CD4-positive, alpha-beta T cell treated with Interleukin-21 for 1 hour (primary cell): ENCODE measurements around the gene NFATC2.

Experiments
- DNase-seq: peaks from one replicate; pipeline ENCODE4 v3.0.0-alpha.2; 2020

Gene NFATC2

GRCh38 chr20:51512645-51513044, 29.9 kb downstream of the NFATC2 start:
- no peak for DNase-seq

GRCh38 chr20:51511861-51512619, 30.5 kb downstream of the NFATC2 start:
- no peak for DNase-seq

DNA sequence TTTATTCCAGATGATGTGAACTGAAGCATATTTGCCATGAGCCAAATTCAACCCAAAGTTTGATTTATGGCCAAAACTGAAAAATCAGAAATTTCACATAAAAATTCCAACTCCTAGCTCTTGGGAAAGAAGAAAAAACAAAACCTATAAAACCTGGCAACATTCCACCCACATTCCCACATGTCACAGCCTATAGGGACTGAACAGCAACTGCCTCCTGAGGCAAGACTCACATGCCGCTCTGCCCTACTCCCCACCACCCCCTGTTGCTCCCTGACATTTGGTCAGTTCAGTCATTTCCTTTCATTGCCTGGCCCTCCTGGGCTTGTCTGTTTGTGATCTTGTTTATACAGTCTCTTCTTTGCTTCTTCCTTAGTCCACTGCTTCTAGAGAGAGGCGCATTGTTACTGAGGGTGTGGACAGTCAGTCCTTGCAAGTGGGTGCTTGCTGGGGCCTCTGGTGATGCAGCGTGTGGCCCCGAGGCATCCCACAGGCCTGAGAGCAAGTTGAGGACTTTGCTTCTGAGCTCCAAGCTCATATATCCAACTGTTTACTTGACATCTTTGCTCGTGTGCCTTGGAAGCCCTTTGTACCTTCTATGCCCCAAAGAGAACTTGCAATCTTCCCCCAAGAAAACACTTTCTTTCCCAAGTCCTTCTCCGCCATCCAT, 31.4 kb downstream of the NFATC2 start:
- DNase-seq: no peak

GRCh38 chr20:51510169-51510568, 32.4 kb downstream of the NFATC2 start:
- no peak for DNase-seq

DNA sequence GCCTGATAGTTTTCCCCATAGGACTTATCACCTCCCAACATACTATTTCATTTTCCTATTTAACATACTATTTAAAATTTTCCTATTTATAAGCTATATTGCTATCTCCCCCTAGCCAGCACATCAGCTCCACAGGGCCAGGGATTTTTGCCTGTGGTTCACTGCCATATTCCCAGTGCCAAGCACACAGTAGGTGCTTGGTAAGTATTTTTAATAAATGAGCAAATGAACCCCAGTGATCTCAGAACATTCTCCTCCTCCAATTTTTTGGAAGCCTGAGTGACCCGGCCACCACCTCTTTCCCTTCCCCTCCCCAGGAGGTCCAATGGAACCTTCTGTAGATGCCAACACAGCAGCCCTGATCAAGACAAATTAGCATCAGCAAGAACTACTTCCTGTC, 33.3 kb downstream of the NFATC2 start:
- no peak for DNase-seq

- DNase-seq: no peak
Observed at GRCh38 chr20:51508780-51509179, 33.7 kb downstream of the NFATC2 start.

DNA sequence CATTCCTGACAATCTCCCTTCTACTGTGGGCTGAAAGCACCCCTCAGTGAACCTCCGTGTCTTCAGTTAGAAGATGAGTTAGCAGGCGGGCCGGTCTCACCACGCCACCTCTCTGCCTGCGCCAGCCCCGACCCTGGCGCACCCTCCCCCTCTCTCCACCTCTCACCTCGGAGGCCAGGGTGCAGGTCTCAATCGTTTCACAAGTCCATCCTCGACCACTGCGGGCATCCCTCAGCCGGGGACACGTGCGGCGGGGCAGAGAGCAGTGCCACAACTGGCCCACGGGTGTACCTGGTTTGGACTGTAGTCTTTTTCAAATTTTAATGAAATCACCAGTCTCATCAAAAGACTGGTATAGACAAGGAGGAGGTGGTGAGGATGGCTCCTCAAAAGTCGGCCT, 34.4 kb downstream of the NFATC2 start:
- no peak for DNase-seq

GRCh38 chr20:51507216-51508036, 35.1 kb downstream of the NFATC2 start:
- DNase-seq: no peak

- DNase-seq: no peak
Observed at GRCh38 chr20:51506527-51507215, 35.8 kb downstream of the NFATC2 start.

DNA sequence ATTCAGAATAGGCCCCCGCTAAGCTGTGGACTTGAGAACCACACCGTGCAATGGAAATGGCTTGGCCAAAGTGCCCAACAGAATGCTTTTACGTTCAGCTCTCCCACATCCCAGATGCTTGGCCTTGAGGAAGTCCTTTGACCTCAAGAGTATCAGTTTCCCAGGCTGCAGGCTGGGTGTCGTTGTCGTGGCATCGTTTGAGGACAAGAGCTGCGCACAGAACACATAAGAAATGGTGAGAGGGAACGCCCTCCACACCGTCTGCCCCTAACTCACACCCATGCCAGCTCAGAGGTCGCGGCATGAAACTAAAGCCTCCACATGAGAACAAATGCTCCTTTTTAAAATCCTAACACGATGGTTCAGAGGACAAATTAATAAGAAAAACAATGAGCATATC, 37.0 kb downstream of the NFATC2 start:
- no peak for DNase-seq

GRCh38 chr20:51503376-51503775, 39.1 kb downstream of the NFATC2 start:
- no peak for DNase-seq

DNA sequence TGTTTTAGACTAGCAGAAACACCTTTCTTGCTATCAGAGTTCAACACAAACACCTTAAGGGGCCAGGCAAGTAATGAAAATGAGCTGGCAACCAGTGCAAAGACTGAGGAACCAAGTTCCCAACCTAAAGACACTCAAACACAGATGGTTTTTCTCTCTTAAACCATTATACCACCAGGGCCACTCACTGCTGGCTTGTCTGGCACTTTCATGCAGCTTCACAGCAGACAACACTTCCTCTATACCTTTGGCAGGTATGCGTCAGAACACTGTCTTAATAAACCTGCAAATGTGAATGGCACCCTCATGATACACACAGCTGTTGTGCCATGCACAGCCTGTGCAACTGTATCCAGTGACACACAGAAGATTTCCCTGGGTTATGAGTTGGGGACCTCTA, 41.6 kb downstream of the NFATC2 start:
- DNase-seq: peak; percentile 66

DNA sequence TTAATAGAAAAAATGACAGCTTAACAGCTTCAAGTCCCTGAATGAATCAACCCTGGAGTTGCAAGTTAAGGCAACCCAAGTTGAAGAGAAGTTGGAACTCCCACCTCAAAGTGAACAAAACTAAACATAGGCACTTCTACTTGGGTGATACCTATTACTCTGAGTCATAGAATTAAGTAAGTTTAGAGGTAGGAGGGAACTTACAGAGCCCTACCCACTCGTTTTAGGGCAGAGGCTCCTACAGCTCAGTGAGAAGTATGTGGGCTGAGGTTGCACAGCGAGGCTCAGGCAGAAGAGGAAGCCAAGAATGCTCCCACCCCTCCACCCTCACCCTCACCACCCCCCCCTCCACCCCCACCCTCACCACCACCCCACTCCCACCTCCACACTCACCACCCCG, 42.2 kb downstream of the NFATC2 start:
- DNase-seq: peak; percentile 77

GRCh38 chr20:51498765-51499540, 43.6 kb downstream of the NFATC2 start:
- no peak for DNase-seq

GRCh38 chr20:51497542-51498467, 44.7 kb downstream of the NFATC2 start:
- DNase-seq: peak; percentile 58

- DNase-seq: no peak
Observed at GRCh38 chr20:51496964-51497363, 45.6 kb downstream of the NFATC2 start.

GRCh38 chr20:51495921-51496545, 46.5 kb downstream of the NFATC2 start:
- no peak for DNase-seq

DNA sequence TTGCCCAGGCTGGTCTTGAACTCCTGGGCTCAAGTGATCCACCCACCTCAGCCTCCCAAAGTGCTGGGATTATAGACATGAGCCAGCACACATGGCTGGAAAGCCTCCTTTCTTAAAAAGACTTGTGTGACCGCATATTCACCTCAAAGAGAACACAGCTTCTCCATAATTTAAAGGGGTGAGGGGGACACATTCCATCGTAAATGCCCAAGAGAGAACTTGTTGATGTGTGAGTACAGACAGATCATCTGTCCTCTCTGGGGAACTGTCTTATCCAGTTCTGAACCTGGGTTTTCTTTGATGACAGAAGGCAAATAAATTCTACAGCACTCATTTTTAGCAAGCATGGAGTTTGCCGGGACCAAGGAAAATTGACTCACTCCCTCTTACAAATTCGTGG, 47.2 kb downstream of the NFATC2 start:
- no peak for DNase-seq

DNA sequence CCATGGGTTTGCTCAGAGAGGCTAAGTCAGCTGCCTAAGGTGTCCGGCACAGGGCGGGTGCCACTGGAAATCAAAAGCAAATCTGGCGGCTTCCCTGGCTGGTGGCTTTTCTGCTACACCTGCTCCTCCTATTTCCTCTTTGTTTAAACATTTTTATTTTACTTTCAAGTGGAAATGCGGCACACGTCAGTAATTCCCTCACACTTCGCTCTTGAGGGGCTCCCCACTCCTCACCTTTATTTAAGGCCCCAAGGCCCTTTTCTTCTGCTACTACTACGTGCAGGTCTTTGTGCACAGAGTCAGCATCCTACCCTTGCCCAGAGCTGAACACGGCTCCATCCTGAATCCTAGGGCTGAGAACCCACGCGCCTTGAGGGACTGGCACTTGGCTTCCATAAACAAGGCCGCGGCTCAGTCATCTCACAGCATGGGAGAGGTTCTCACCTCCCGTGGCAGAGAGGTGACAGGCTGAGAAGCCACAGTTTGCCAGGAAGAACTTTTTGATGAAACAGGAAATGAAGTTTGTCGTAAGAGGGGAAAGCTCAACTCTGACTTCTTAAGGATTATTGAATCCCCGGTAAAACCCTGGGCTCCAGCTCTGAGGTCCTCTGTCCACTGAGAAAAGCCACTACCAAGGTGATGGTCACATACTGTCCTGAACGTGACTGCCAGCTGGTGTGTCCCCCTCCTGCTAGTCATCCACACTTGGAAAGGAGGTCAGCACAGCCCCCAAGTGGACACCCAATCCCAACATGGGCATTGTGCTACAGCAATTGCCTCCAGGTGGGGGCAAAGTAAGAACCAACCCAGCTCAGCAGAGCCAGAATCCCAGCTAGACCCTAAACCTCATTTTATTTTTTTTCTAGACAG, 48.0 kb downstream of the NFATC2 start:
- DNase-seq: peak; percentile 56

- peak; percentile 23 for DNase-seq
Observed at GRCh38 chr20:51493346-51493791, 49.1 kb downstream of the NFATC2 start.
